Ammon's horn (tissue), 1 donor: ENCODE results near the gene PIK3AP1.
"Not testable (repeated sequence)": the region's sequence is repeated elsewhere in the genome, so short reads cannot be mapped to it uniquely, and the experiment has no call there.

Source experiments
- DNase-seq: peaks from one replicate; pipeline ENCODE4 v3.0.0-alpha.2; 2016; ENCODE audit warnings: low spot score

PIK3AP1 gene

GRCh38 chr10:96720422-96721206, at the start of gene PIK3AP1:
Gene PIK3AP1, minus strand, starts transcription at chr10:96720514. Its CDS starts 120 bp downstream, at chr10:96720394.
- DNase-seq: peak; percentile 39

DNA sequence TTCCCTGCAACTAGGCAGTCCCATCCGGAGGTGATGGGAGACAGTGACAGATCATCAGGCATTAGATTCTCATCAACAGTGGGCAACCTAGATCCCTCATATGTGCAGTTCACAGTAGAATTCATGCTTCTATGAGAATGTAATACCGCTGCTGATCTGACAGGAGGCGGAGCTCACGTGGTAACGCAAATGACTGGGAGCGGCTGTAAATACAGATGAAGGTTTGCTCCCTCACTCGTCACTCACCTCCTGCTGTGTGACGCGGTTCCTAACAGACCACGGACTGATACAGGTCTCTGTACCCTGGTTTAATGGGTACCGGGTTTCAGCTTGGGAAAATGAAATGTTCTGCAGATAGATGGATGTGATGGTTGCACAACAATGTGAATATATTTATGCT, 47.8 kb upstream of the PIK3AP1 start:
- DNase-seq: no peak

- DNase-seq: no peak
Observed at GRCh38 chr10:96767611-96768010, 47.3 kb upstream of the PIK3AP1 start.

DNA sequence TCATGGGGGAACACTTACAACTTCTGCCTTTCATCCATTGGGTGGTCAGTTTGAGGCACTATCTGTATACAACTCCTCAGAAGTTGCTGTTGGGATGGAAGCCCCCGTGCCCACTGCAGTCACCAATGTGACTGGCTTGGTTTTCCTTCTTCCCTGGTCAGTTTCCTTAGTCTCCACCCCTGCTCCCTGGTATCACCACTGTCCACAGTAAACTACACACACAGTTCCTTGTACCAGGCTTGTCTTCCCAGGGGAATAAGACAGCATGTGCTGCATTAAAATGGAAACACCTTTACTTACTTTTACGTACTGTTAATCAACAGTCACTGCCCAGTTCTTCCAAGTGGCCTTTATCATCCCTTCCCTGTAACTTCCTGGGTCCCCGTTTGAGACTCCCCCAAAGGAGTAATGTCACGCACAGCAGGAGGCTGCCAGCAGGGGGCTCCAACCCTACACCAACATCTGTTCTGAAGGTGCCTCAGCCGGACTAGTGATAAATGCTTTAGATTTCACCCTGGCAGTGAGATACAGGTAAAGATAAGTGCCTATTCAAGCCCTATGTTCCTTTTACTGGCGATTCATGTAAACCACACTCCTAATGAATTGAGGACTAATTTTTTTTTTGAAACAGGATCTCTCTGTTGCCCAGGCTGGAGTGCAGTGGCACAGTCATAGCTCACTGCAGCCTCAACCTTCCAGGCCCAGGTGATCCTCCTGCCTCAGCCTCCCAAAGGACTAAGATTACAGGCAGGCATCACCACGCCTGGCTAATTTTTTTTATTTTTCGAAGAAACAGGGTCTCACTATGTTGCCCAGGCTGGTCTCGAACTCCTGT, 45.3 kb upstream of the PIK3AP1 start:
- peak; percentile 59 for DNase-seq

DNA sequence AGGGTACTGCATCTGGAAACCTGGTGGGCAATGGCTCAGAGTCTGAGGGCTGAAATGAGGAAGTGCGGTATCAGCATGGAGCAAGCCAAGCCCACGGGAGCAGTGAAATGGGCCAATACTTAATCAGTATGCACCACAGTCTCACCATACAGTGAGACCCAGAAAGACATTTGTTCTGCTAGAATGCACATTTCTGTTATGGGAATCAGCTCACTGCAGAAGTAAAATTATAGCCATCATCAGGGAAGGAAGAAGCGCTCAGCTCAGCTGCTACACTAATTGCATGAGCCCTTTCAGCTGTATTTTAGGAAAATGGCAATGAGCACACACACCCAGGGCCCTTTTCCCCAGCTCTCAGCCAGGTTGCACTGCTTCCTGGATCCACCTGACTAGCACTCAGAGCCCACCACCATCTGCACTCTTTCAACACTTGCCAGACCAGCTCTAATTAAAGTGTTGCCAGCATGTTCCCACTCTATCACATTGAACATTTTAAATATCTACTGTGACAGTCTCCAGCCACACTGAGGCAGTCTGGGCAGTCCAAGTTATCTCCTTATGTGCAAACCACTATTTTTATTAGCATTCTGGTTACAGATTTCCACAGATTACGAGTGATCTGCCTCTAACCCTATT, 44.2 kb upstream of the PIK3AP1 start:
- DNase-seq: peak; percentile 7

DNA sequence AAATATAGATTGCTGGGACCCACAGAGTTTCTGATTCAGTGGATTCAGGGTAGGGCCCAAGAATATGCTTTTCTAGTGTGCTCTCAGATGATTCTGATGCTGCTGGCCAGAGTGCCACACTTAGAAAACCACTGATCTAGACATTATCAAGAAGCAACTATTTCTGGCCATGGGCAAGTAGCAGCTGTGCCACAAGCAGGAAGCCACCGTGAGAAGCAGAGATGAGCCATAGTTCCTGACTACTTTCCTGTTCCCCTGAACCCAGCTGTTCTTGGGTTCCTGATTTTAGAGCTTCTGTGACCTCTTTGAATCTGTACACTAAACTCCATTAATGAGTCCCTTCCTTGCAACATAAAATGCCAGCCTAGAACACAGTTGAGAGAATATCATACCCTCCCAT, 38.1 kb upstream of the PIK3AP1 start:
- peak; percentile 62 for DNase-seq

DNA sequence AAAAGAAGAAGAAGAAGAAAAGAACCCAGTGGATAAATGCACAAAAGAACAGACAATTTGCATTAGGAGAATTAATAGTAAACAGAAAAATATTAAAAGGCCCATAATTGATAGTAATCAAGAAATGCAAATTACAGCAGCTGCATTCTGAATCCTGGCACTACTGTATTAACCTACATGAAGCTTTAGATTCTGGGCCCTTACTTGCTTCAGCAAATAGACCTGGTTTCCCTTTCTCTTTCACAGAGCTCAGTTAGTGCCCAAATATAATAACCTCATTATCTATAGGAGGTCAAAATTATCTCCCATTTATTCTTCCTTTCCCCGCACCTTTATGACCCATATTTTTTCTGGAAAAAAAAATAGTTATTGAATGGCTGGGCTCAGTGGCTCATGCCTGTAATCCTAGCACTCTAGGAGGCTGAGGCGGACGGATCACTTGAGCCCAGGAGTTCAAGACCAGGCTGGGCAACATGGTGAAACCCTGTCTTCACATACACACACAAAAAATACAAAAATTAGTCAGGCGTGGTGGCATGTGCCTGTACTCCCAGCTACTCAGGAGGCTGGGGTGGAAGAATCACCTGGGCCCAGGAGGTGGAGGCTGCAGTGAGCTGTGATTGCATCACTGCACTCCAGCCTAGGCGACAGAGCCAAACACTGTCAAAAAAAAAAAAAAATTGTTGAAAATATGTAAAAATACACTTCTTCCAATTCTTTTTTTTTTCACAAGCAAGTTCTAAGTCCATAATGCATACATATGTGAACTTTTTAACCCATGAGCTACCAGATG, 36.0 kb upstream of the PIK3AP1 start:
- no peak for DNase-seq

GRCh38 chr10:96753956-96754355, 33.6 kb upstream of the PIK3AP1 start:
- DNase-seq: no peak

- no peak for DNase-seq
Observed at GRCh38 chr10:96752375-96752774, 32.1 kb upstream of the PIK3AP1 start.

- DNase-seq: not testable (repeated sequence)
Observed at GRCh38 chr10:96750316-96750715, 30.0 kb upstream of the PIK3AP1 start.

DNA sequence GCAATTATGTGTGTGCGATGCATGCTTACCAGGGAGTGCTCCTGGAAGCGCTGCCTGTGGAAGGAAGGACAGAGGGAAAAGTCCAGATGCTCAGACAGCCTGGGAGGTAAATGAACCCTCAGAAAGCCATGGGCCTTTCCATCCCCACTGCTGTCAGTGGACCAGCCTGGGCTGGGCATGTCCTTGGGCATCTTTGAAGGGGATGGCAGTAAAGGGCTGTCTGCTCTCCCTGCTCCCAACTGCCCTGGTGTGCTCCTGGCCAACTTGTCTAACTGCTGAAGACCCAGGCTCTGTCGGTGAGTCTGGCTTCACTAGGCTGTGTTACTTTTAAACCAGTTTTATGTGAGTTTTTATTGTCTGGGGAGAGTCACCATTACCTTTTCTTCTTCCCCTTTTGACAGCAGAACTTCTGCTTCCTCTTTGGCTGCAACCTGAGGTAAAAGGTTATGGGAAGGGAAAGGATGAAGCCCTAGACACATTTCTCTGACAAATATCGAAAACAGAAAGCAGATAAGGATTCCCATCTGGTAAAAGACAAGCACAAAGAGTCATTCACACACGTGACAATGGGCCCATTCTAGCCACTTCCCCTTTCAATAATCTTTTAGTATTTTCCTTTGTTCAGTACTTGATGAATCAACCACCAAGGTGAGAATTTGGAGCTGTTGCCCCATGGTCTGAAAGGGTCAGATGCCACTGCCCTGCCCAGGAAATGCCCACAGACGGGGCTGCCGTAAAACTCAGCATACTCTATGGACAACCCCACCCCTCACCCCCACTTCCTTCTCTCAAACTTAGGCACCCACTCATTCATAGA, 27.6 kb upstream of the PIK3AP1 start:
- peak; percentile 18 for DNase-seq

DNA sequence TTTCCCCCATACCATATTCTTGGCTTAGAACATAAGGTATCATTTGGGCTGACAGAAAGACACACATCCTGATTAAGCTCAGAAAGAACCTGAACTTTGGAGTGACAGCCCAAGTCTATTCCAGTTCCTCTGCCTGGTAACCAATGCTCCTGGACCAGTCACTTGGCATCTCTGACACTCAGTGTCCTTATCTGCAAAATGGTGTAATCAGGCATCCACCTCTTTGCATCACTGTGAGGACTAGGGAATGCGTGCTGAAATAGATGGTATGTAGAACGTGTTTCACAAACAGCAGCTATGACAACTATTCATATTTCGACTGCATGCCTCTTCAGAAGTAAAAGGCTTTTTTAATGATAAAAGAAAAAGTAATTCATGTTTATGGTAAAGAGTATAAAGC, 26.2 kb upstream of the PIK3AP1 start:
- no peak for DNase-seq

DNA sequence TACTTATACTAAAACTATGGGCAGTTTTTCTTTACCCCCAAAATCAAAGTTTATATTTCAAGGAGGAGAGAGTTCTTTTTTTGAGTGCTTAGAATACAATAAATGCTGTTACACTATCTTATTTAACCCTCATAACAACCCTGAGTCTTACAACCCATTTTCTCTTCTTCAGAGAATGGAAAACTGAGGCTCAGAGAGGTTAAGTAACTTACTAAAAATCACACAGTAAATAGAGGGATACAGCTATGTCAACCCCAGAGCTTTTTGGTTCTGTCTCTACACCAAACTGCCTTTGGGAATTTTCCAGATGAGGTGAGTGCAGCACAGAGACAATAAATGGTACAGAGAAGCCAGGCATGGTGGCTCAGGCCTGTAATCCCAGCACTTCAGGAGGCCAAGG, 25.6 kb upstream of the PIK3AP1 start:
- no peak for DNase-seq

DNA sequence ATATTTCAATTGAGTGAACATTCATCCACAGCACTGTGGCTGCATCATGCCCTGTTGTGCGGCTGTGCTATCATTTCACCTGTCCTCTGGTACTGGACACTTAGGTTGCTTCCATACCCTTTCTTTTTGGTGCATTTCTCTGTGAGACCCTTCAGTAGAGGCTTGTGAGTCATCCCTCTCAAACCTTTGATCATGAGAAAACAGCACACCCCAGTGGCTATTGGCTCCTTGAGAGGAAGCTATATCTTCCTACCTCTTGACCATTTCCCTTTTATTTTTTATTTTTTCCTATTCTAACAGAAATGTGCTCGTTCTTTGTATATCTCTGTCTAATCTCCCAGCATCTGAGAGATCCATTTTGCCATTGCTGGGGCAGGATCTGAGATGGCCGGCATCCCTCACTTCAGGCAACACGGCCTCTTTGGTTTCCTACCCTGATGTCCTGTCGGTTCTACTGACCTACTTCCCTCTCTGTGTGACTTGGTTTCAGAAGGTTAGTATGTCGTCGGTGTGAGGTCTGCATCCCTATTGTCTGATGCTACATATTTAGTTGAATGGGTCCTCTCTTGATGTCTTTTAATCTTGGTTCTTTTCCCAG, 23.8 kb upstream of the PIK3AP1 start:
- DNase-seq: peak; percentile 23

GRCh38 chr10:96741557-96741956, 21.2 kb upstream of the PIK3AP1 start:
- not testable (repeated sequence) for DNase-seq

GRCh38 chr10:96740579-96741281, 20.4 kb upstream of the PIK3AP1 start:
- DNase-seq: peak; percentile 77

GRCh38 chr10:96740141-96740540, 19.8 kb upstream of the PIK3AP1 start:
- DNase-seq: no peak

DNA sequence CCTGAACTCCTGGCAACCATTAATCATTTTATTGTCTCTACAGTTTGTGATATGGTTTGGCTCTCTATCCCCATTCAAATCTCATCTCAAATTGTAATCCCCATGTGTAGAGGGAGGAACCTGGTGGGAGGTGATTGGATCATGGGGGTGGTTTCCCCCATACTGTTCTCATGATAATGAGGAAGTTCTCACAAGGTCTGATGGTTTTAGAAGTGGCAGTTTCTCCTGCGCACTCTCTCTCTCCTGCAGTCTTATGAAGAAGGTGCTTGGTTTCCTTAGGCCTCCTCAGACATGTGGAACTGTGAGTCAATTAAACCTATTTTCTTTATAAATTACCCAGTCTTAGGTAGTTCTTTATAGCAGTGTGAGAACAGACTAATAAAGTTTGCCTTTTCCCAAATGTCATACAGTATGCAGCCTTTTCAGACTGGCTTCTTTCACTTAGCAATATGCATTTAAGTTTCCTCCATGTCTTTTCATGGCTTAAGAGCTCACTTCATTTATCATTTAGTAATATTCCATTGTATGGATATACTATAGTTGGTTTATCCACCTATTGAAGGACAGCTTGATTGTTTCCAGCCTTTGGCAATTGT, 17.1 kb upstream of the PIK3AP1 start:
- not testable (repeated sequence) for DNase-seq

DNA sequence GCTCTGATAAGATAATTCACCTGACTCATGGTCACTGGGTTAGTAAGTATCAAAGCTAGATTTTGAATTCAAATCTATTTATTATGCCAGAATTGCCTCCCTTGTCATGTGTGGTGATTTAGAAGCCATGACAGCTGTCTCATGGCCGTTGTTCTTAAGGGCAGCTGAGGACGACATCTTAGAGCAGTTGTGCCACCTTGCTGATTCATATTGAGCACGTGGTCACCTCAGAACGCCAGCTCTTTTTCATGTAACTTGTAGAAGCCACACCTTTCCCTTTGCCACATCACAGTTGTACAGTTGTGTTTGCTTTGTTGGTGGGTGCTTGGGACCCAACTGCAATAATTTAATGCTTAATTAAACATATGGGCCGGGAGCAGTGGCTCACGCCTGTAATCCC, 4.3 kb upstream of the PIK3AP1 start:
- no peak for DNase-seq

DNA sequence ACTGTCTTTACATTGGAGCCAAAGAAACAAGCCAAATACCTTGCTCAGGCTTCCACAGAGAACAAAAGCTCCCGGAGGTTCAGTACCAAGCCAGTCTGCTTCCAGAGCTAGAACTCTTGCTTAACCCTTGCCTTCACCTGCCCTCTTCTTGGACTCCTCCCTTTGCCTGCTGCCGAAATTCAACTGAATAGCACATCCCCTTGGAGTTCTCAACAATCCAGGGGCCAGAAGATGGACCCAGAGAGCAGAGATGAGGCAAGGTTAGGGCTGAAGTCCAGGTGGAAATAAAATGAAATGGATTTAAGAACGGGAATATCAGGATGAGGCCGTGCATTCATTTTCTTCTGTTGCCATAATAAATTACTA, 876 bp upstream of the PIK3AP1 start:
- DNase-seq: no peak
